Left lobe of liver (tissue), 2 donors: Measurements from ENCODE around the gene OTX2. TPM values are rescaled to one million over a fixed set of nuclear protein-coding genes. Genes with fewer than 3 reads are reported as not detected.

Experiments used
- ATAC-seq: fragments of 200-7000 bp; cut with Tn5 transposase; one replicate; pipeline ENCODE4 v1.9.1; 2020; ENCODE audit warnings: mild to moderate bottlenecking, moderate library complexity
- DNase-seq: peaks from one replicate; pipeline ENCODE4 v3.0.0-alpha.2; 2020; ENCODE audit warnings: low spot score
- total RNA-seq: library from RNA; stranded (reverse); gene quantifications from one replicate; pipeline ENCODE4 v1.2.1, GENCODE V29; 2021
- donor health status: DM: no; HTN: no; CAD: no; lungs with moderate emphysema.
- donor health status: DM: no; HTN: yes; CAD: no.

Gene OTX2
- not detected for total RNA-seq

GRCh38 chr14:56810147-56810719 lies at the start of gene OTX2:
TSS of gene OTX2 (minus strand) at chr14:56810479. CDS start at chr14:56805456, 5,023 bp downstream.
- ATAC-seq (no peak), DNase-seq (no peak)

- DNase-seq = no peak
- no peak for ATAC-seq
Observed at GRCh38 chr14:56858422-56858821, 48.1 kb upstream of the OTX2 start.

GRCh38 chr14:56857216-56857615 lies 46.9 kb upstream of the OTX2 start:
- ATAC-seq (no peak), DNase-seq (no peak)

- ATAC-seq (no peak), DNase-seq (no peak)
Observed at GRCh38 chr14:56855891-56856461, 45.7 kb upstream of the OTX2 start.

GRCh38 chr14:56854325-56854724 lies 44.0 kb upstream of the OTX2 start:
- DNase-seq (no peak), ATAC-seq (no peak)

GRCh38 chr14:56846970-56847930 lies 37.0 kb upstream of the OTX2 start:
- ATAC-seq (no peak), DNase-seq (no peak)

GRCh38 chr14:56844406-56845002 lies 34.2 kb upstream of the OTX2 start:
- ATAC-seq (no peak), DNase-seq (no peak)

GRCh38 chr14:56841611-56842010 lies 31.3 kb upstream of the OTX2 start:
- ATAC-seq (no peak), DNase-seq (no peak)

- ATAC-seq (no peak), DNase-seq (no peak)
Observed at GRCh38 chr14:56840221-56840620, 29.9 kb upstream of the OTX2 start.

- ATAC-seq (no peak), DNase-seq (no peak)
Observed at GRCh38 chr14:56829151-56829550, 18.9 kb upstream of the OTX2 start.

GRCh38 chr14:56826214-56826613 lies 15.9 kb upstream of the OTX2 start:
- DNase-seq = no peak
- no peak for ATAC-seq

- DNase-seq (no peak), ATAC-seq (no peak)
Observed at GRCh38 chr14:56821805-56822610, 11.7 kb upstream of the OTX2 start.

GRCh38 chr14:56821177-56821576 lies 10.9 kb upstream of the OTX2 start:
- ATAC-seq = no peak
- DNase-seq = no peak

GRCh38 chr14:56817396-56817921 lies 7.2 kb upstream of the OTX2 start:
- DNase-seq = no peak
- ATAC-seq = no peak

- DNase-seq = no peak
Observed at GRCh38 chr14:56816574-56817391, 6.5 kb upstream of the OTX2 start.

GRCh38 chr14:56815745-56816144 lies 5.5 kb upstream of the OTX2 start:
- ATAC-seq = no peak

More at GRCh38 chr14:56816574-56817391, 6.5 kb upstream of the OTX2 start:
- ATAC-seq = no peak

GRCh38 chr14:56814969-56815700 lies 4.9 kb upstream of the OTX2 start:
- DNase-seq = no peak
- no peak for ATAC-seq

More at GRCh38 chr14:56815745-56816144, 5.5 kb upstream of the OTX2 start:
- no peak for DNase-seq

GRCh38 chr14:56814519-56814959 lies 4.3 kb upstream of the OTX2 start:
- no peak for ATAC-seq
- DNase-seq = no peak

- no peak for ATAC-seq
- DNase-seq = no peak
Observed at GRCh38 chr14:56813143-56813551, 2.9 kb upstream of the OTX2 start.
